NB4 (cell line): ENCODE results near the gene MARK2.
A peak's percentile ranks its signal among the peaks of the same experiment; 100 is the strongest.

Experiments
- DNase-seq: peaks from one replicate; pipeline ENCODE4 v3.0.0; 2010; ENCODE audit warnings: low read depth
- H3K4me3 ChIP-seq: one replicate; pipeline ENCODE4 v1.5.1; 2011; ENCODE audit warnings: mild to moderate bottlenecking, low read depth, low read length, moderate library complexity
- MAX ChIP-seq: IDR thresholded peaks from 2 replicates; pipeline ENCODE4 v1.6.1; 2011; ENCODE audit warnings: low read depth, low read length
- MYC ChIP-seq: IDR thresholded peaks from 2 replicates; pipeline ENCODE4 v1.6.1; 2011; ENCODE audit warnings: low read depth, low read length
- POLR2A ChIP-seq: IDR thresholded peaks from 2 replicates; pipeline ENCODE4 v1.6.1; 2011; ENCODE audit warnings: mild to moderate bottlenecking; ENCODE audit not compliant: insufficient read length; ENCODE audit errors: extremely low read depth
- TF ChIP-seq, protein P1 (sequence below): IDR thresholded peaks from one replicate; pipeline ENCODE4 v1.5.1; 2012; ENCODE audit warnings: low read depth, low read length

The MARK2 gene

DNA sequence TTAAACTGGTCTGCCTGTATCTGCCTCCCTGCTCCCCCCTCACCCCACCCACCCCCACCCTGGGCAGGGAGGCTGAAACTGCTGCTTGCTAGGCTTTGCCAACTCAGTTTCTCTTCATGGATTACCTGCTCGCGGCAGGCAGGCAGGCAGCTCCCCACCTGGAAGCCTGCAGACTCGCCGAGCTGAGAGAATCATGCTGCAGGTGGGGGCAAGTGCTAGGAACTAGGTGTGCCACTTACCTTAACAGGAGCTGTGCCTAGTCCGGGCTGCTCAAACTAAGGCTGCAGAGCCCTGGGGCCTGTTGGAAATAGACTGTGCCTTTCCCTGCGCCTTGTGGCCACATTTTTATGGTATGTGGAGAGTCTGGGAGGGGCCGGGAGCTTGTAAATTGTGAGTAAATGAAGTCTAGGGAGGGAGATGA, 30.3 kb downstream of the MARK2 start:
- peak; percentile 51 for DNase-seq
- no peak overlapping the region for H3K4me3 ChIP-seq
- TF ChIP-seq MYC (no peak), MAX (no peak), POLR2A (no peak)
- TF ChIP-seq, protein P1, sequence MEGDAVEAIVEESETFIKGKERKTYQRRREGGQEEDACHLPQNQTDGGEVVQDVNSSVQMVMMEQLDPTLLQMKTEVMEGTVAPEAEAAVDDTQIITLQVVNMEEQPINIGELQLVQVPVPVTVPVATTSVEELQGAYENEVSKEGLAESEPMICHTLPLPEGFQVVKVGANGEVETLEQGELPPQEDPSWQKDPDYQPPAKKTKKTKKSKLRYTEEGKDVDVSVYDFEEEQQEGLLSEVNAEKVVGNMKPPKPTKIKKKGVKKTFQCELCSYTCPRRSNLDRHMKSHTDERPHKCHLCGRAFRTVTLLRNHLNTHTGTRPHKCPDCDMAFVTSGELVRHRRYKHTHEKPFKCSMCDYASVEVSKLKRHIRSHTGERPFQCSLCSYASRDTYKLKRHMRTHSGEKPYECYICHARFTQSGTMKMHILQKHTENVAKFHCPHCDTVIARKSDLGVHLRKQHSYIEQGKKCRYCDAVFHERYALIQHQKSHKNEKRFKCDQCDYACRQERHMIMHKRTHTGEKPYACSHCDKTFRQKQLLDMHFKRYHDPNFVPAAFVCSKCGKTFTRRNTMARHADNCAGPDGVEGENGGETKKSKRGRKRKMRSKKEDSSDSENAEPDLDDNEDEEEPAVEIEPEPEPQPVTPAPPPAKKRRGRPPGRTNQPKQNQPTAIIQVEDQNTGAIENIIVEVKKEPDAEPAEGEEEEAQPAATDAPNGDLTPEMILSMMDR, result no peak

DNA sequence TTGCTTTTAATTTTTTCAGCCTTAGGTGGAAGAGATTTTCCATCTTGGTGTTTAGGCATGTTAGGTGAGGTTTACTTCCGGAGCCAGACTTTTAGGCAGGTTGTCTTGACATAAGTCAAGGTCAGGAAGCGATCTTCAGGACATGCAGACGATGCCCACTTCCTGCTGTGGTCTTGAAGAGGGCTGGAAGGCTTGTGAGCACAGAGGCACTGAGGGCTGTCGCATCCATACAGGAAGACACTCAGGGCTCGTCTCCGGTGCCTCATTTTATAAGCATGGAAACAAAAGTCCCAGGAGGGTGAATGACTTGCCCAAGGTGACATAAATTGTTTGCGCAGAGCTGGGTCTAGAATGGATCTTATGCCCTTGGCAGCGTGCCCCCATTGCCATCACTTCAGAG, 30.8 kb downstream of the MARK2 start:
- DNase-seq, result peak; percentile 82
- no peak overlapping the region for H3K4me3 ChIP-seq
- 0 out of 2 replicates have a peak, but pooled peaks have one; percentile 22 for TF ChIP-seq MYC
- TF ChIP-seq POLR2A, result no peak
- TF ChIP-seq, protein P1, result no peak
- peak; percentile 19 for TF ChIP-seq MAX

DNA sequence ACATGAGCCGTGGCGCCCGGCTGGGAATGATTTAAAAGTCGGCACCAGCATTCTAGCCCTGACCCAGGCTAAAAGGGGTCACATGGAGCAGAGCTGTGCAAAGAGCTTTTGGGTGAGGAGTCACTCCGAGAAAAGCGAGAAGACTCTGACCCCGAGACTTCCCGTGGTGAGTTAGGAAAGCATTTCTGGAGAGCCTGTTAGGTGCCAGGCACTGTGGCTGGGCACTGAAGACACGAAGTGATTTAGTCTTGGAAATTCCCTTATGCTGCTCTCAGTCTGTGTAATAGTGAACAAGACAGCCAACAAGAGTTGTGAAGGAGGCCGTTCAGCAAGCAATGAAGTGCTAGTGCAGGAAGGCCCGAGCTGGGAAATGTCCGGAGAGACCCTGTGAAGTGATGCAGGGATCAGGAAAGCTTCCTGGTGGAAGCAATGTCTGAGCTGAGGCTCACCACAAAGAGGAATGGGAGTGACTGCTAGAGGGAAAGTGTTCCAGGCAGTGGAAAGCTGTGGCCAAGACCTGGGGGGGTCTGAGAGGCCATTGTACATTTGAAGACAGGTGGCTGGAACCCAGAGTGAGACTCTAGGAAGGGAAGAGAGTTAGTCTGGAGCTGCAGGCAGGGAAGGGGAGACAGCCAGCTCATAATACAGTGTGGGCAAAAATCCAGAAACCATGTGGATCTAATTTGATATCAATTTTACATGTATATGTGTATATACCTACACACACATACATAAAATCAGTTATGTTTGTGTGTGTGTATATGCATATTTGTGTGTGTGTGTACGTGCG, 31.6 kb downstream of the MARK2 start:
- no peak for DNase-seq
- TF ChIP-seq, protein P1, result no peak
- TF ChIP-seq POLR2A, result no peak

GRCh38 chr11:63871962-63872799, 33.3 kb downstream of the MARK2 start:
- DNase-seq, result peak; percentile 100
- peak overlapping the region; percentile 51 for H3K4me3 ChIP-seq
- TF ChIP-seq POLR2A, result no peak
- TF ChIP-seq MAX, result peak; percentile 76; the same call in 1 of the 2 replicates
- TF ChIP-seq, protein P1, result peak; percentile 62
- TF ChIP-seq MYC, result peak; percentile 90

More for the DNA sequence above, 31.6 kb downstream of the MARK2 start:
- H3K4me3 ChIP-seq, result no peak overlapping the region

DNA sequence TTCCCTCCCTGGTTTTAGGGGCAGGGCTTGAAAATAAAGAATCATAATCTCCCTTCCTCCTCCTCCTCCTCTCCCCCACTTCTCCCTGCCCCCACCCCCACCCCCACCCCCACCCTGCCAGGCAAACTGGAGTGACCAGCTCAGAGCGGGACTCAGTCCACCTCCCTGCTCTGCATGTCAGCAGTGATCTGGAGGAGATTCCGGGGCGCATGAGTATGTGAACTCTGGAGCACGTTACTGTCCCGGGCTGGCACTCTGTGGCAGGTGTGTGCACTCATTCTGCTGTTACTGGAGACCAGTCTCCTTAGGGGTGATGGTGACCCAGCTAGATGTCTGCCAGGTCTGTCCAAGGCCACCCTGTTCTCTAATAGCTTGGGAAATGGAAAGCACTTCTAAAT, 33.9 kb downstream of the MARK2 start:
- H3K4me3 ChIP-seq, result no peak overlapping the region
- no peak for DNase-seq
- TF ChIP-seq MYC (no peak), POLR2A (no peak), MAX (no peak)
- TF ChIP-seq, protein P1, result no peak
